Gastrocnemius medialis (tissue), 4 donors: ENCODE measurements around the gene DTNA.

ENCODE experiments used
- CTCF ChIP-seq, 5 experiments: fragments of 450-650 bp in 3 of 5; fragments of 200-600 bp in 2 of 5; sonication (generic) in 2 of 5; IDR thresholded peaks in 4 of 5; conservative IDR thresholded peaks in 1 of 5; 1 replicate in 4 of 5; 2 replicates in 1 of 5; pipeline ENCODE4 v1.5.1; 2016 to 2019; ENCODE audit warnings: antibody characterized with exemption in 5 of 5, mild to moderate bottlenecking in 3 of 5, moderate library complexity in 3 of 5
- POLR2A ChIP-seq, 2 donors: fragments of 450-650 bp; IDR thresholded peaks; one replicate each; pipeline ENCODE4 v1.6.1; 2017; ENCODE audit warnings: antibody characterized with exemption in 2 of 2, mild to moderate bottlenecking in 2 of 2, moderate library complexity in 2 of 2

GRCh38 chr18:34729264-34729663 is 19.2 kb downstream of the DTNA start:
- TF ChIP-seq POLR2A (IDR thresholded peaks at IDR 0.05) (no peak), CTCF (IDR thresholded peaks at IDR 0.05 in 4 of 5, conservative IDR thresholded peaks at IDR 0.05 in 1 of 5) (peak in 4 of 5 experiments; percentile 42 to 57 (median 48))
